A549 (cell line): ENCODE measurements around the gene PGLYRP3. TPM values are rescaled to one million over a fixed set of nuclear protein-coding genes. Genes with fewer than 3 reads are reported as not detected.

Experiments used
- ATAC-seq, 2 experiments: fragments of 200-7000 bp in 1 of 2; fragments of >200 bp in 1 of 2; cut with Nextera tagmentation in 1 of 2; cut with Tn5 transposase in 1 of 2; 3 replicates each; pipeline versions ENCODE4 v1.8.0 to v1.9.1; 2018 to 2020; ENCODE audit warnings: mild to moderate bottlenecking in 1 of 2, moderate library complexity in 1 of 2
- CTCF ChIA-PET: fragments of 300-600 bp; sonication (Branson Sonifier 250); formaldehyde crosslinking; extraction: SDS; loops from one replicate; lab custom pipeline; 2021; ENCODE audit warnings: antibody characterized with exemption, inconsistent platforms; lab: Yijun Ruan, JAX
- POLR2A ChIA-PET: fragments of 350-600 bp; formaldehyde crosslinking; extraction: SDS; loops from one replicate; lab custom pipeline; 2021; ENCODE audit warnings: antibody characterized with exemption, inconsistent platforms; lab: Yijun Ruan, JAX
- DNase-seq, 2 experiments: peaks; one replicate each; pipeline versions ENCODE4 v3.0.0 to v3.0.0-alpha.2; 2011 to 2016; ENCODE audit warnings: low read depth in 1 of 2, low spot score in 1 of 2
- FAIRE-seq: peaks from 2 replicates; lab custom pipeline; 2011; peaks lifted over from hg19 to GRCh38; lab: Jason Lieb, UNC
- H3K27ac ChIP-seq, 2 experiments: fragments of >200 bp; sonication (Bioruptor Twin); formaldehyde crosslinking; 3 replicates each; pipeline ENCODE4 v1.5.1; 2016 to 2017
- H3K4me1 ChIP-seq: fragments of >200 bp; sonication (Bioruptor Twin); formaldehyde crosslinking; 3 replicates; pipeline ENCODE4 v1.6.1; 2016
- H3K4me2 ChIP-seq: fragments of >200 bp; sonication (Bioruptor Twin); formaldehyde crosslinking; 3 replicates; pipeline ENCODE4 v1.6.1; 2016
- H3K4me3 ChIP-seq: fragments of >200 bp; sonication (Bioruptor Twin); formaldehyde crosslinking; 3 replicates; pipeline ENCODE4 v1.5.1; 2016
- H3K9me3 ChIP-seq: fragments of >200 bp; sonication (Bioruptor Twin); formaldehyde crosslinking; 3 replicates; pipeline ENCODE4 v1.6.1; 2016
- BHLHE40 ChIP-seq: IDR thresholded peaks from 2 replicates; pipeline ENCODE4 v1.6.1; 2012; ENCODE audit warnings: low read depth, low read length, inconsistent platforms
- CBX2 ChIP-seq: fragments of 200-600 bp; sonication (generic); IDR thresholded peaks from 2 replicates; pipeline ENCODE4 v1.6.1; 2016; ENCODE audit warnings: low read depth, mild to moderate bottlenecking, borderline replicate concordance
- CBX8 ChIP-seq: fragments of 200-600 bp; sonication (generic); IDR thresholded peaks from 2 replicates; pipeline ENCODE4 v1.6.1; 2016
- FOSL2 ChIP-seq, 2 experiments: fragments of 450-650 bp in 1 of 2; fragments of >200 bp in 1 of 2; sonication (Bioruptor Twin) in 1 of 2; formaldehyde crosslinking; IDR thresholded peaks; 2 replicates each; pipeline versions ENCODE4 v1.5.0 to v1.6.1; 2016 to 2020; ENCODE audit warnings: mild to moderate bottlenecking in 1 of 2, moderate library complexity in 1 of 2
- FOXS1 ChIP-seq: fragments of 250-450 bp; sonication (Bioruptor Pico); IDR thresholded peaks from 2 replicates; pipeline ENCODE4 v1.5.0; 2020; ENCODE audit warnings: mild to moderate bottlenecking, moderate library complexity
- GATA3 ChIP-seq: IDR thresholded peaks from 2 replicates; pipeline ENCODE4 v1.6.1; 2012; ENCODE audit warnings: borderline replicate concordance
- HDAC2 ChIP-seq: fragments of 200-600 bp; sonication (generic); IDR thresholded peaks from 2 replicates; pipeline ENCODE4 v1.6.1; 2016
- HEYL ChIP-seq: fragments of 250-450 bp; sonication (Bioruptor Pico); IDR thresholded peaks from 2 replicates; pipeline ENCODE4 v1.8.0; 2021; ENCODE audit warnings: mild to moderate bottlenecking, moderate library complexity
- HOXA7 ChIP-seq: fragments of 250-450 bp; sonication (Bioruptor Pico); IDR thresholded peaks from 2 replicates; pipeline ENCODE4 v1.5.0; 2020; ENCODE audit warnings: mild to moderate bottlenecking, moderate library complexity
- JUNB ChIP-seq: fragments of >200 bp; sonication (Bioruptor Twin); formaldehyde crosslinking; IDR thresholded peaks from 2 replicates; pipeline ENCODE4 v1.6.1; 2016
- KDM1A ChIP-seq: fragments of 200-600 bp; sonication (generic); IDR thresholded peaks from 2 replicates; pipeline ENCODE4 v1.6.1; 2016; ENCODE audit warnings: low read depth, mild to moderate bottlenecking
- NFE2L2 ChIP-seq: fragments of 150-350 bp; conservative IDR thresholded peaks from 2 replicates; pipeline ENCODE4 v1.6.1; 2014; ENCODE audit warnings: low read length
- PHF8 ChIP-seq: fragments of 200-600 bp; sonication (generic); IDR thresholded peaks from 2 replicates; pipeline ENCODE4 v1.6.1; 2016; ENCODE audit warnings: low read depth, mild to moderate bottlenecking, antibody characterized with exemption, moderate library complexity, borderline replicate concordance
- RAD21 ChIP-seq, 2 experiments: fragments of >200 bp in 1 of 2; sonication (Bioruptor Twin) in 1 of 2; formaldehyde crosslinking in 1 of 2; IDR thresholded peaks in 1 of 2; conservative IDR thresholded peaks in 1 of 2; 2 replicates in 1 of 2; 3 replicates in 1 of 2; pipeline ENCODE4 v1.6.1; 2012 to 2018; ENCODE audit warnings: inconsistent platforms in 1 of 2
- RARB ChIP-seq: fragments of 250-450 bp; sonication (Bioruptor Pico); IDR thresholded peaks from 2 replicates; pipeline ENCODE4 v1.8.0; 2021; ENCODE audit warnings: mild to moderate bottlenecking, moderate library complexity
- RNF2 ChIP-seq: fragments of 200-600 bp; sonication (generic); IDR thresholded peaks from 2 replicates; pipeline ENCODE4 v1.6.1; 2016; ENCODE audit warnings: low read depth, mild to moderate bottlenecking, antibody characterized with exemption, moderate library complexity, borderline replicate concordance
- SMC3 ChIP-seq: fragments of >200 bp; sonication (Bioruptor Twin); formaldehyde crosslinking; IDR thresholded peaks from 3 replicates; pipeline ENCODE4 v1.6.1; 2018; ENCODE audit warnings: inconsistent platforms
- SREBF2 ChIP-seq: fragments of 450-650 bp; IDR thresholded peaks from 2 replicates; pipeline ENCODE4 v1.6.1; 2014; ENCODE audit warnings: mild to moderate bottlenecking, moderate library complexity
- ZC3H11A ChIP-seq: fragments of 450-650 bp; IDR thresholded peaks from 2 replicates; pipeline ENCODE4 v1.6.1; 2014; ENCODE audit warnings: antibody characterized with exemption, mild to moderate bottlenecking
- ZSCAN20 ChIP-seq: fragments of 250-450 bp; sonication (Bioruptor Pico); IDR thresholded peaks from 2 replicates; pipeline ENCODE4 v1.8.0; 2022; ENCODE audit warnings: mild to moderate bottlenecking, moderate library complexity
- WGBS: methylation state at CpG from one replicate; pipeline ENCODE4 v1.1.6; 2017; ENCODE audit errors: missing lambda C conversion rate; 5-methylcytosine and 5-hydroxymethylcytosine counted together
- polyA plus RNA-seq, 4 experiments: library from polyadenylated mRNA; depleted of rRNA in 3 of 4; stranded (reverse); fragments of >200 nt; fragmentation: RNase III in 1 of 4; extraction: RNeasy Plus Mini Kit Qiagen cat#74134 plus additional on column Dnase treatment in 1 of 4; gene quantifications; 2 replicates in 3 of 4; 3 replicates in 1 of 4; pipeline ENCODE4 v1.2.3, GENCODE V29; 2011 to 2017
- TF ChIP-seq, protein P1 (sequence below): IDR thresholded peaks from 2 replicates; pipeline ENCODE4 v1.6.1; 2012
- TF ChIP-seq, protein P2 (sequence below): fragments of 450-650 bp; IDR thresholded peaks from 2 replicates; pipeline ENCODE4 v1.6.1; 2014; ENCODE audit warnings: antibody characterized with exemption
- TF ChIP-seq, protein P3 (sequence below): fragments of 150-350 bp; IDR thresholded peaks from 2 replicates; pipeline ENCODE4 v1.6.1; 2014; ENCODE audit warnings: low read depth, mild to moderate bottlenecking, low read length
- TF ChIP-seq, protein P4 (sequence below): fragments of 250-450 bp; sonication (Bioruptor Pico); IDR thresholded peaks from 2 replicates; pipeline ENCODE4 v1.5.0; 2020; ENCODE audit warnings: low read depth, mild to moderate bottlenecking, moderate library complexity
- TF ChIP-seq, protein P5 (sequence below): fragments of >200 bp; sonication (Bioruptor Twin); formaldehyde crosslinking; IDR thresholded peaks from 3 replicates; pipeline ENCODE4 v1.5.1; 2016
- TF ChIP-seq, protein P6 (sequence below): IDR thresholded peaks from 2 replicates; pipeline ENCODE4 v1.6.1; 2012; ENCODE audit warnings: low read depth, borderline replicate concordance

The PGLYRP3 gene
- polyA plus RNA-seq, 2 of the 4 experiments (the other 2 are of a cell fraction) = not detected

DNA sequence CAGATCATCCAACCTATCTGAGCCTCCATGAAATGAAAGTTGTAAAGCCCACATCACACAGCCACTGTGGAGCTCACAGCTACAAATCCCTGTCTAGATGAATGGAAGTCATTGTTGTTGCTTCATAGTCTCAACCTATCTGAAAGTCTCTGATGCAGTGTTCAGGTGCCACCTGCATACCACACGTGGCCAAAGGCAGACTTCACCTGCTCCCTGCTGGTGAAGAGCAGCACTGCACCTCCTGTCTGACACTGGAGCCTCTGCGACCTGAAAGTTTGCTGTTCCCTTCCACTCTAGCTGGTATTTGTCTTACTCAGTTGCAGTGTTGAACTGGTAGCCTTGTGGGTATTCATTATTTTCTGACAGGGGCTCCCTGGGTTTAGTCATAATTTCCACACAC is 34.9 kb downstream of the PGLYRP3 start:
- TF ChIP-seq, protein P1, sequence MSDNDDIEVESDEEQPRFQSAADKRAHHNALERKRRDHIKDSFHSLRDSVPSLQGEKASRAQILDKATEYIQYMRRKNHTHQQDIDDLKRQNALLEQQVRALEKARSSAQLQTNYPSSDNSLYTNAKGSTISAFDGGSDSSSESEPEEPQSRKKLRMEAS = 0 out of 2 replicates have a peak, but pooled peaks have one; percentile 24
- no peak for TF ChIP-seq CBX2
- TF ChIP-seq CBX8 = no peak
- TF ChIP-seq, protein P2, sequence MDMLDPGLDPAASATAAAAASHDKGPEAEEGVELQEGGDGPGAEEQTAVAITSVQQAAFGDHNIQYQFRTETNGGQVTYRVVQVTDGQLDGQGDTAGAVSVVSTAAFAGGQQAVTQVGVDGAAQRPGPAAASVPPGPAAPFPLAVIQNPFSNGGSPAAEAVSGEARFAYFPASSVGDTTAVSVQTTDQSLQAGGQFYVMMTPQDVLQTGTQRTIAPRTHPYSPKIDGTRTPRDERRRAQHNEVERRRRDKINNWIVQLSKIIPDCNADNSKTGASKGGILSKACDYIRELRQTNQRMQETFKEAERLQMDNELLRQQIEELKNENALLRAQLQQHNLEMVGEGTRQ = no peak
- peak; percentile 18 to 56; a peak in 2 of 5 replicates for TF ChIP-seq RAD21 (conservative IDR thresholded peaks at IDR 0.05 in 1 of 2, IDR thresholded peaks at IDR 0.05 in 1 of 2)
- no peak for TF ChIP-seq SREBF2
- TF ChIP-seq, protein P3, sequence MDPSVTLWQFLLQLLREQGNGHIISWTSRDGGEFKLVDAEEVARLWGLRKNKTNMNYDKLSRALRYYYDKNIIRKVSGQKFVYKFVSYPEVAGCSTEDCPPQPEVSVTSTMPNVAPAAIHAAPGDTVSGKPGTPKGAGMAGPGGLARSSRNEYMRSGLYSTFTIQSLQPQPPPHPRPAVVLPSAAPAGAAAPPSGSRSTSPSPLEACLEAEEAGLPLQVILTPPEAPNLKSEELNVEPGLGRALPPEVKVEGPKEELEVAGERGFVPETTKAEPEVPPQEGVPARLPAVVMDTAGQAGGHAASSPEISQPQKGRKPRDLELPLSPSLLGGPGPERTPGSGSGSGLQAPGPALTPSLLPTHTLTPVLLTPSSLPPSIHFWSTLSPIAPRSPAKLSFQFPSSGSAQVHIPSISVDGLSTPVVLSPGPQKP = no peak
- TF ChIP-seq BHLHE40 = no peak
- no peak for TF ChIP-seq RNF2
- no peak for TF ChIP-seq RARB
- TF ChIP-seq, protein P4, sequence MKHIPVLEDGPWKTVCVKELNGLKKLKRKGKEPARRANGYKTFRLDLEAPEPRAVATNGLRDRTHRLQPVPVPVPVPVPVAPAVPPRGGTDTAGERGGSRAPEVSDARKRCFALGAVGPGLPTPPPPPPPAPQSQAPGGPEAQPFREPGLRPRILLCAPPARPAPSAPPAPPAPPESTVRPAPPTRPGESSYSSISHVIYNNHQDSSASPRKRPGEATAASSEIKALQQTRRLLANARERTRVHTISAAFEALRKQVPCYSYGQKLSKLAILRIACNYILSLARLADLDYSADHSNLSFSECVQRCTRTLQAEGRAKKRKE = no peak
- TF ChIP-seq, protein P5, sequence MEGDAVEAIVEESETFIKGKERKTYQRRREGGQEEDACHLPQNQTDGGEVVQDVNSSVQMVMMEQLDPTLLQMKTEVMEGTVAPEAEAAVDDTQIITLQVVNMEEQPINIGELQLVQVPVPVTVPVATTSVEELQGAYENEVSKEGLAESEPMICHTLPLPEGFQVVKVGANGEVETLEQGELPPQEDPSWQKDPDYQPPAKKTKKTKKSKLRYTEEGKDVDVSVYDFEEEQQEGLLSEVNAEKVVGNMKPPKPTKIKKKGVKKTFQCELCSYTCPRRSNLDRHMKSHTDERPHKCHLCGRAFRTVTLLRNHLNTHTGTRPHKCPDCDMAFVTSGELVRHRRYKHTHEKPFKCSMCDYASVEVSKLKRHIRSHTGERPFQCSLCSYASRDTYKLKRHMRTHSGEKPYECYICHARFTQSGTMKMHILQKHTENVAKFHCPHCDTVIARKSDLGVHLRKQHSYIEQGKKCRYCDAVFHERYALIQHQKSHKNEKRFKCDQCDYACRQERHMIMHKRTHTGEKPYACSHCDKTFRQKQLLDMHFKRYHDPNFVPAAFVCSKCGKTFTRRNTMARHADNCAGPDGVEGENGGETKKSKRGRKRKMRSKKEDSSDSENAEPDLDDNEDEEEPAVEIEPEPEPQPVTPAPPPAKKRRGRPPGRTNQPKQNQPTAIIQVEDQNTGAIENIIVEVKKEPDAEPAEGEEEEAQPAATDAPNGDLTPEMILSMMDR = peak; percentile 32
- WGBS = 5% methylated on average over 2 of the region's 2 CpGs
- H3K4me2 ChIP-seq = no peak overlapping the region
- ChIA-PET POLR2A (no interaction called here), CTCF (interaction anchor here (1.5 kb wide), 1 partner anchor 9 kb away, joined by 4 read pairs; no protein-coding TSS in a partner anchor)
- no peaks in the 10 kb centered on the region for H3K9me3 ChIP-seq
- H3K4me3 ChIP-seq = no peak overlapping the region
- FAIRE-seq (no peak), DNase-seq (peak; percentile 33 to 43), ATAC-seq (peak; percentile 74 to 88; a peak in 5 of 6 replicates)
- no peak overlapping the region for H3K27ac ChIP-seq
- no peaks in the 10 kb centered on the region for H3K4me1 ChIP-seq

DNA sequence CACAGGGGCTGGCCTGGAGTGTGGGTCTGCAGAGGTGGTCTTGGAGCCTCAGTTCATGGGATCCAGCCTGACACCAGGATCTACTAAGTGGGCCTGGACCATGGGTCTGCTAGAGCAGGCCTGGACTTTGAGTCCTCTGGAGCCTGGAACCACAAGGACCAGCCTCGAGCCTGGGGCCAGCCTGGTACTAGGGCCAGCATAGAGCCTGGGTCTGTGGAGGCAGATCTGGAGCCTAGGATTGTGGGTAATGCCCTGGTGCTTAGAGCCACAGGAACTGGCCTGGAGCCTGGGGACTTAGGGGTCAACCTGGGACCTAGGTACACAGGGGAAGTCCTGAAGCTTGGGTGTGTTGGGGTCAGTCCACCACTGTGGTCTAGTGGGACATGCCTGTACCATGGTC is 40.6 kb downstream of the PGLYRP3 start:
- no peaks in the 10 kb centered on the region for H3K4me1 ChIP-seq
- 17% methylated on average over 1 of the region's 1 CpG for WGBS
- POLR2A ChIA-PET = no interaction called here
- H3K4me2 ChIP-seq = no peak overlapping the region
- H3K9me3 ChIP-seq = no peaks in the 10 kb centered on the region
- DNase-seq = no peak
- no peak for ATAC-seq
- H3K4me3 ChIP-seq = no peak overlapping the region
- FAIRE-seq = no peak
- H3K27ac ChIP-seq = no peak overlapping the region
- TF ChIP-seq, protein P4 = no peak
- TF ChIP-seq BHLHE40 (no peak), FOSL2 (IDR thresholded peaks at IDR 0.05) (no peak), FOSL2 (CRISPR knock-in tag; IDR thresholded peaks at IDR 0.05) (no peak)
- CTCF ChIA-PET = no interaction called here

DNA sequence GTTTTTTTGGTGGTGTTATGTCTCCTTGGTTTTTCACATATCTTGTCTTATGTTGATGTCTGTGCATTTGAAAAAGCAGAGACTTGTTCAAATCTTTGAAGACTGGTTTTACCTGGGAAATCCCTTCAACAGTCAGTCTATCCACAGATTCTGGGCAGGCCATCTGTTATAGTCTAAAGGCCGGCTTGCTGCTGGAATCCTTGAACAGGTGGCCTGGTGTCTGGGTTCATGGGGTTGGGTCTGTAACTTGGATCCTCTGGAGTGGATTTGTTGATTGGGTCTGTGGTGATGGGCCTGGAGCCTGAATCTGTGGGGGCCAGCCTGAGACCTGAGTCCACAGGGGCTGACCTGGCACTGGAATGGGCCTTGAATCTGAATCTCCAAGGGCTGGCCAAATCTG is 41.0 kb downstream of the PGLYRP3 start:
- no peak for FAIRE-seq
- Histone ChIP-seq H3K9me3 (no peaks in the 10 kb centered on the region), H3K4me2 (no peak overlapping the region), H3K4me1 (no peaks in the 10 kb centered on the region), H3K4me3 (no peak overlapping the region), H3K27ac (no peak overlapping the region)
- no peak for ATAC-seq
- CTCF ChIA-PET = no interaction called here
- 88% methylated on average over 1 of the region's 1 CpG for WGBS
- no peak for DNase-seq
- POLR2A ChIA-PET = no interaction called here
- TF ChIP-seq SMC3 (no peak), CBX2 (no peak), ZSCAN20 (CRISPR knock-in tag) (no peak), HOXA7 (CRISPR knock-in tag) (no peak), ZC3H11A (no peak), CBX8 (no peak), HEYL (CRISPR knock-in tag) (no peak), HDAC2 (no peak), NFE2L2 (no peak), PHF8 (no peak), KDM1A (no peak), GATA3 (no peak), FOXS1 (CRISPR knock-in tag) (no peak), JUNB (no peak)
- TF ChIP-seq, protein P4 = no peak
- TF ChIP-seq, protein P6, sequence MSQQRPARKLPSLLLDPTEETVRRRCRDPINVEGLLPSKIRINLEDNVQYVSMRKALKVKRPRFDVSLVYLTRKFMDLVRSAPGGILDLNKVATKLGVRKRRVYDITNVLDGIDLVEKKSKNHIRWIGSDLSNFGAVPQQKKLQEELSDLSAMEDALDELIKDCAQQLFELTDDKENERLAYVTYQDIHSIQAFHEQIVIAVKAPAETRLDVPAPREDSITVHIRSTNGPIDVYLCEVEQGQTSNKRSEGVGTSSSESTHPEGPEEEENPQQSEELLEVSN = no peak
- TF ChIP-seq, protein P2 = no peak
